HCT116 (cell line): Measurements from ENCODE around the gene PILRA.

Experiments used
- CEBPB ChIP-seq: IDR thresholded peaks from 2 replicates; pipeline ENCODE4 v1.6.1; 2012; ENCODE audit warnings: low read depth
- CTCF ChIP-seq, 3 experiments: fragments of 200-600 bp in 1 of 3; sonication (generic) in 1 of 3; IDR thresholded peaks in 2 of 3; conservative IDR thresholded peaks in 1 of 3; 2 replicates each; pipeline ENCODE4 v1.5.1; 2012 to 2017; ENCODE audit warnings: low read depth in 2 of 3, low read length in 2 of 3, antibody characterized with exemption in 1 of 3, borderline replicate concordance in 1 of 3, control low read depth in 1 of 3, mild to moderate bottlenecking in 1 of 3, mixed read lengths in 1 of 3, mixed run types in 1 of 3, moderate library complexity in 1 of 3; ENCODE audit not compliant: insufficient read depth in 1 of 3
- POLR2A ChIP-seq: IDR thresholded peaks from 2 replicates; pipeline ENCODE4 v1.7.0; 2011; ENCODE audit warnings: borderline replicate concordance; ENCODE audit not compliant: insufficient read depth, insufficient read length; ENCODE audit errors: extremely low read depth
- SIN3A ChIP-seq: IDR thresholded peaks from 2 replicates; pipeline ENCODE4 v1.6.1; 2012; ENCODE audit warnings: low read depth
- SRF ChIP-seq: IDR thresholded peaks from 2 replicates; pipeline ENCODE4 v1.6.1; 2012; ENCODE audit warnings: low read depth

GRCh38 chr7:100441641-100442535, 68.6 kb downstream of the PILRA start:
- TF ChIP-seq CTCF (IDR thresholded peaks at IDR 0.05 in 2 of 3, conservative IDR thresholded peaks at IDR 0.05 in 1 of 3; ENCODE audit: borderline replicate concordance in 1 of 3, insufficient read depth in 1 of 3, low read depth in 2 of 3, low read length in 2 of 3) = no peak
- no peak for TF ChIP-seq CEBPB
- no peak for TF ChIP-seq SRF
- TF ChIP-seq SIN3A = no peak
- no peak for TF ChIP-seq POLR2A
